ENCODE results near the gene CCDC201.
"Not testable (repeated sequence)": the region's sequence is repeated elsewhere in the genome, so short reads cannot be mapped to it uniquely, and the experiment has no call there.

GRCh38 chr7:45829846-45830245 lies 43.0 kb downstream of the CCDC201 start:
- TF ChIP-seq CTCF (IDR thresholded peaks at IDR 0.05; ENCODE audit: low read length); EZH2 (optimal IDR thresholded peaks at IDR 0.05; ENCODE audit: low read depth, low read length); EZH2phosphoT487 (IDR thresholded peaks at IDR 0.05; ENCODE audit: low read length): not testable (repeated sequence)
